ENCODE results near the gene TRAF2.

- TF ChIP-seq CTCF (IDR thresholded peaks at IDR 0.05; ENCODE audit: low read depth, low read length) (no peak), EZH2phosphoT487 (IDR thresholded peaks at IDR 0.05; ENCODE audit: low read depth) (no peak)
Observed at GRCh38 chr9:136949239-136949816, 63.0 kb downstream of the TRAF2 start.
